Esophagus squamous epithelium (tissue), 5 donors: ENCODE measurements around the gene CLEC4C. TPM values are rescaled to one million over a fixed set of nuclear protein-coding genes. Genes with fewer than 3 reads are reported as not detected.
"Not testable (repeated sequence)": the region's sequence is repeated elsewhere in the genome, so short reads cannot be mapped to it uniquely, and the experiment has no call there.

Source experiments
- DNase-seq: peaks from one replicate; lab custom pipeline; 2025; lab: John Stamatoyannopoulos, UW
- H3K27ac ChIP-seq, 4 donors: fragments of 200-600 bp; sonication (generic); one replicate each; pipeline ENCODE4 v1.5.1; 2016 to 2019; ENCODE audit warnings: mild to moderate bottlenecking in 1 of 4
- H3K27me3 ChIP-seq, 4 donors: fragments of 200-600 bp; sonication (generic); 1 replicate in 3 of 4; 2 replicates in 1 of 4; pipeline versions ENCODE4 v1.5.1 to v1.6.0; 2017 to 2021; ENCODE audit warnings: antibody characterized with exemption in 1 of 4
- H3K36me3 ChIP-seq, 3 donors: fragments of 200-600 bp; sonication (generic); one replicate each; pipeline ENCODE4 v1.5.1; 2016 to 2019
- H3K4me1 ChIP-seq, 3 donors: fragments of 200-600 bp; sonication (generic); one replicate each; pipeline ENCODE4 v1.5.1; 2017 to 2019
- H3K4me3 ChIP-seq, 4 donors: fragments of 200-600 bp; sonication (generic); 1 replicate in 3 of 4; 2 replicates in 1 of 4; pipeline ENCODE4 v1.5.1; 2016 to 2019; ENCODE audit warnings: mild to moderate bottlenecking in 2 of 4, moderate library complexity in 1 of 4
- H3K9me3 ChIP-seq, 3 donors: fragments of 200-600 bp; sonication (generic); one replicate each; pipeline ENCODE4 v1.5.1; 2016 to 2019
- CTCF ChIP-seq, 6 experiments: fragments of 450-650 bp in 4 of 6; fragments of 200-600 bp in 2 of 6; sonication (generic) in 2 of 6; IDR thresholded peaks; one replicate each; pipeline ENCODE4 v1.5.1; 2016 to 2019; ENCODE audit warnings: antibody characterized with exemption in 6 of 6, mild to moderate bottlenecking in 4 of 6, moderate library complexity in 4 of 6
- POLR2A ChIP-seq, 4 donors: fragments of 450-650 bp; IDR thresholded peaks; one replicate each; pipeline ENCODE4 v1.6.1; 2017; ENCODE audit warnings: antibody characterized with exemption in 4 of 4, mild to moderate bottlenecking in 4 of 4, moderate library complexity in 3 of 4
- WGBS, 2 donors: methylation state at CpG; one replicate each; pipeline ENCODE4 v1.1.5; 2018; 5-methylcytosine and 5-hydroxymethylcytosine counted together
- intact Hi-C: fragments of 100-400 bp; cut with DNase I; formaldehyde crosslinking; loops from one replicate; pipeline ENCODE4 v1.15.0; 2022
- total RNA-seq, 4 donors: library from RNA; depleted of rRNA; stranded (reverse); fragments of >200 nt; gene quantifications; one replicate each; pipeline ENCODE4 v1.1.0, GENCODE V29; 2016
- donor health status: DM: yes; HTN: yes; CAD: no.

CLEC4C gene
- total RNA-seq, 4 donors from 2014 or later, result not detected

- intact Hi-C loops, result no loop called here
- Histone ChIP-seq H3K4me1 (no peaks in the 10 kb centered on the region), H3K27me3 (no peaks in the 10 kb centered on the region), H3K27ac (no peak overlapping the region), H3K36me3 (no peaks in the 10 kb centered on the region), H3K9me3 (no peaks in the 10 kb centered on the region), H3K4me3 (no peak overlapping the region)
- 48 to 55% methylated on average over 4 of the region's 4 CpGs for WGBS, 2 donors
- TF ChIP-seq POLR2A (IDR thresholded peaks at IDR 0.05) (no peak), CTCF (IDR thresholded peaks at IDR 0.05) (no peak)
- DNase-seq, result no peak
Measured at GRCh38 chr12:7748852-7749251, 1.7 kb upstream of the CLEC4C start.

GRCh38 chr12:7732993-7733392, 14.2 kb downstream of the CLEC4C start:
- H3K36me3 ChIP-seq, result no peaks in the 10 kb centered on the region
- no peaks in the 10 kb centered on the region for H3K4me1 ChIP-seq
- H3K9me3 ChIP-seq, result no peaks in the 10 kb centered on the region
- no peak for DNase-seq
- TF ChIP-seq CTCF (IDR thresholded peaks at IDR 0.05) (no peak), POLR2A (IDR thresholded peaks at IDR 0.05) (no peak)
- H3K27me3 ChIP-seq, result no peaks in the 10 kb centered on the region
- 44 to 60% methylated on average over 3 of the region's 3 CpGs for WGBS, 2 donors
- H3K27ac ChIP-seq, result no peak overlapping the region
- no peak overlapping the region for H3K4me3 ChIP-seq
- intact Hi-C loops, result no loop called here

GRCh38 chr12:7731486-7731885, 15.7 kb downstream of the CLEC4C start:
- DNase-seq, result no peak
- H3K4me1 ChIP-seq, result no peaks in the 10 kb centered on the region
- H3K27me3 ChIP-seq, result no peaks in the 10 kb centered on the region
- H3K27ac ChIP-seq, result no peak overlapping the region
- intact Hi-C loops, result no loop called here
- WGBS, 2 donors, result 25 to 37% methylated on average over 5 of the region's 5 CpGs
- H3K36me3 ChIP-seq, result no peaks in the 10 kb centered on the region
- no peaks in the 10 kb centered on the region for H3K9me3 ChIP-seq
- no peak overlapping the region for H3K4me3 ChIP-seq
- TF ChIP-seq POLR2A (IDR thresholded peaks at IDR 0.05), result no peak
- no peak for TF ChIP-seq CTCF (IDR thresholded peaks at IDR 0.05)

- H3K4me1 ChIP-seq, DNase-seq, H3K36me3 ChIP-seq, H3K27me3 ChIP-seq, H3K4me3 ChIP-seq, H3K9me3 ChIP-seq, intact Hi-C loops, H3K27ac ChIP-seq: not testable (repeated sequence)
Measured at GRCh38 chr12:7730984-7731383, 16.2 kb downstream of the CLEC4C start.

GRCh38 chr12:7729746-7730145, 17.4 kb downstream of the CLEC4C start:
- no peaks in the 10 kb centered on the region for H3K36me3 ChIP-seq
- no peaks in the 10 kb centered on the region for H3K4me1 ChIP-seq
- no peak for DNase-seq
- TF ChIP-seq POLR2A (IDR thresholded peaks at IDR 0.05) (no peak), CTCF (IDR thresholded peaks at IDR 0.05) (no peak)
- H3K27ac ChIP-seq, result no peak overlapping the region
- intact Hi-C loops, result no loop called here
- H3K4me3 ChIP-seq, result no peak overlapping the region
- no peaks in the 10 kb centered on the region for H3K9me3 ChIP-seq
- peaks cover 0 to 9% (median 0%) of the 10 kb centered on the region in 4 donors for H3K27me3 ChIP-seq
- 33 to 37% methylated on average over 4 of the region's 4 CpGs for WGBS, 2 donors

- peaks cover 0 to 13% (median 0%) of the 10 kb centered on the region in 4 donors for H3K27me3 ChIP-seq
- intact Hi-C loops, result no loop called here
- TF ChIP-seq CTCF (IDR thresholded peaks at IDR 0.05) (no peak), POLR2A (IDR thresholded peaks at IDR 0.05) (no peak)
- WGBS, 2 donors, result 61 to 67% methylated on average over 3 of the region's 3 CpGs
- H3K36me3 ChIP-seq, result no peaks in the 10 kb centered on the region
- H3K9me3 ChIP-seq, result no peaks in the 10 kb centered on the region
- no peaks in the 10 kb centered on the region for H3K4me1 ChIP-seq
- no peak overlapping the region for H3K4me3 ChIP-seq
- H3K27ac ChIP-seq, result no peak overlapping the region
- no peak for DNase-seq
Measured at GRCh38 chr12:7723926-7724325, 23.2 kb downstream of the CLEC4C start.
